Smooth muscle cell (in vitro differentiated cells): ENCODE measurements around the gene SCNN1G. TPM values are rescaled to one million over a fixed set of nuclear protein-coding genes. Genes with fewer than 3 reads are reported as not detected.
A peak's percentile ranks its signal among the peaks of the same experiment; 100 is the strongest.

Experiments
- DNase-seq: peaks from one replicate; lab custom pipeline; 2025; ENCODE audit not compliant: unreplicated experiment; lab: John Stamatoyannopoulos, UW
- H2AFZ ChIP-seq: fragments of 200-600 bp; sonication (generic); 2 replicates; pipeline ENCODE4 v1.6.0; 2016; ENCODE audit warnings: antibody characterized with exemption, low read depth, mild to moderate bottlenecking
- H3F3A ChIP-seq: fragments of 200-600 bp; sonication (generic); 2 replicates; pipeline ENCODE4 v1.6.0; 2017; ENCODE audit warnings: antibody characterized with exemption, low read depth
- H3K27ac ChIP-seq: fragments of 200-600 bp; sonication (generic); 2 replicates; pipeline ENCODE4 v1.5.1; 2016; ENCODE audit warnings: low read depth, mild to moderate bottlenecking
- H3K27me3 ChIP-seq: fragments of 200-600 bp; sonication (generic); 2 replicates; pipeline ENCODE4 v1.6.1; 2016; ENCODE audit warnings: low read depth, mild to moderate bottlenecking
- H3K36me3 ChIP-seq: fragments of 200-600 bp; sonication (generic); 2 replicates; pipeline ENCODE4 v1.5.1; 2016; ENCODE audit warnings: low read depth
- H3K4me1 ChIP-seq: fragments of 200-600 bp; sonication (generic); 2 replicates; pipeline ENCODE4 v1.5.1; 2016; ENCODE audit warnings: low read depth
- H3K4me2 ChIP-seq: fragments of 200-600 bp; sonication (generic); 2 replicates; pipeline ENCODE4 v1.6.0; 2016; ENCODE audit warnings: mild to moderate bottlenecking
- H3K4me3 ChIP-seq: fragments of 200-600 bp; sonication (generic); 2 replicates; pipeline ENCODE4 v1.5.1; 2016; ENCODE audit warnings: mild to moderate bottlenecking
- H3K79me2 ChIP-seq: fragments of 200-600 bp; sonication (generic); 2 replicates; pipeline ENCODE4 v1.6.0; 2016; ENCODE audit warnings: low read depth, mild to moderate bottlenecking
- H3K9ac ChIP-seq: fragments of 200-600 bp; sonication (generic); 2 replicates; pipeline ENCODE4 v1.6.0; 2016; ENCODE audit warnings: low read depth
- H3K9me3 ChIP-seq: fragments of 200-600 bp; sonication (generic); replicated peaks from 2 replicates; pipeline ENCODE4 v1.5.1; 2016; ENCODE audit warnings: low read depth
- H4K20me1 ChIP-seq: fragments of 200-600 bp; sonication (generic); 2 replicates; pipeline ENCODE4 v1.6.0; 2016; ENCODE audit warnings: low read depth
- CTCF ChIP-seq: fragments of 200-600 bp; sonication (generic); IDR thresholded peaks from 2 replicates; pipeline ENCODE4 v1.5.1; 2017; ENCODE audit warnings: borderline replicate concordance, mild to moderate bottlenecking, antibody characterized with exemption; ENCODE audit not compliant: insufficient read depth, poor library complexity, severe bottlenecking
- WGBS: methylation state at CpG from one replicate; pipeline ENCODE4 v1.1.7; 2016; ENCODE audit warnings: low lambda C conversion rate; 5-methylcytosine and 5-hydroxymethylcytosine counted together
- polyA plus RNA-seq: library from polyadenylated mRNA; unstranded; fragments of >200 nt; fragmentation: Nextera tagmentation; extraction: Ambion mirVana; gene quantifications from 2 replicates; pipeline ENCODE4 v1.2.1, GENCODE V29; 2016
- total RNA-seq: library from RNA; depleted of rRNA; stranded (reverse); fragments of >200 nt; gene quantifications from 2 replicates; pipeline ENCODE4 v1.2.3, GENCODE V29; 2014

Gene SCNN1G
- total and polyA plus RNA-seq, 2 experiments from 2014 or later = not detected

GRCh38 chr16:23145186-23145585, 37.4 kb upstream of the SCNN1G start:
- no peaks in the 10 kb centered on the region for H3K9me3 ChIP-seq
- TF ChIP-seq CTCF = no peak
- H3K4me1 ChIP-seq = peaks cover 12% of the 10 kb centered on the region
- H4K20me1 ChIP-seq = peaks cover 68% of the 10 kb centered on the region
- H3K9ac ChIP-seq = no peak overlapping the region
- H3K4me2 ChIP-seq = no peak overlapping the region
- H3K4me3 ChIP-seq = no peak overlapping the region
- H3F3A ChIP-seq = no peaks in the 10 kb centered on the region
- no peaks in the 10 kb centered on the region for H3K27me3 ChIP-seq
- H3K27ac ChIP-seq = no peak overlapping the region
- no peak overlapping the region for H2AFZ ChIP-seq
- WGBS = 74% methylated on average over 6 of the region's 6 CpGs
- peaks cover 62% of the 10 kb centered on the region for H3K79me2 ChIP-seq
- no peaks in the 10 kb centered on the region for H3K36me3 ChIP-seq
- no peak for DNase-seq

GRCh38 chr16:23145608-23146007, 36.9 kb upstream of the SCNN1G start:
- H3K27ac ChIP-seq = peak overlapping the region; percentile 52

GRCh38 chr16:23146877-23147601, 35.5 kb upstream of the SCNN1G start:
- peaks cover 12% of the 10 kb centered on the region for H3K4me1 ChIP-seq
- H3K4me2 ChIP-seq = no peak overlapping the region
- WGBS = 91% methylated on average over 17 of the region's 17 CpGs

More at GRCh38 chr16:23145608-23146007, 36.9 kb upstream of the SCNN1G start:
- Histone ChIP-seq H3K36me3 (no peaks in the 10 kb centered on the region), H2AFZ (no peak overlapping the region), H3K4me2 (peak overlapping the region; percentile 42), H3K4me3 (no peak overlapping the region), H3K9me3 (no peaks in the 10 kb centered on the region), H3K79me2 (peaks cover 59% of the 10 kb centered on the region), H3K4me1 (peaks cover 12% of the 10 kb centered on the region), H3K27me3 (no peaks in the 10 kb centered on the region), H4K20me1 (peaks cover 64% of the 10 kb centered on the region), H3K9ac (no peak overlapping the region), H3F3A (no peaks in the 10 kb centered on the region)
- no peak for DNase-seq
- WGBS = 45% methylated on average over 3 of the region's 3 CpGs
- TF ChIP-seq CTCF = no peak

More at GRCh38 chr16:23146877-23147601, 35.5 kb upstream of the SCNN1G start:
- Histone ChIP-seq H3K4me3 (no peak overlapping the region), H3K9ac (no peak overlapping the region), H3K27me3 (no peaks in the 10 kb centered on the region), H3K27ac (no peak overlapping the region), H3F3A (no peaks in the 10 kb centered on the region), H3K9me3 (no peaks in the 10 kb centered on the region), H3K79me2 (peaks cover 46% of the 10 kb centered on the region), H3K36me3 (no peaks in the 10 kb centered on the region), H4K20me1 (peaks cover 49% of the 10 kb centered on the region), H2AFZ (no peak overlapping the region)
- DNase-seq = no peak
- no peak for TF ChIP-seq CTCF
